ENCODE measurements around the gene RPEL1.

RPEL1 gene

GRCh38 chr10:103291588-103291987 lies 45.9 kb downstream of the RPEL1 start:
- Histone ChIP-seq H3K27ac (ENCODE audit: low read depth, low read length) (no peak overlapping the region), H2AFZ (ENCODE audit: low read depth, low read length, severe bottlenecking) (no peak overlapping the region), H3F3A (ENCODE audit: insufficient read depth) (no peaks in the 10 kb centered on the region), H4K20me1 (ENCODE audit: low read depth, low read length) (no peaks in the 10 kb centered on the region), H3K79me2 (ENCODE audit: insufficient read depth, low read length) (no peaks in the 10 kb centered on the region), H3K27me3 (ENCODE audit: low read length) (no peaks in the 10 kb centered on the region), H3K4me3 (ENCODE audit: insufficient read depth, low read length, poor library complexity, severe bottlenecking) (no peak overlapping the region), H3K9ac (ENCODE audit: low read length) (no peak overlapping the region), H3K9me2 (replicated peaks; ENCODE audit: insufficient read depth, low read length) (no peaks in the 10 kb centered on the region), H3K4me2 (ENCODE audit: low read depth, low read length, poor library complexity, severe bottlenecking) (no peak overlapping the region), H3K9me3 (ENCODE audit: insufficient read depth, low read length) (no peaks in the 10 kb centered on the region), H3K36me3 (ENCODE audit: low read length) (no peaks in the 10 kb centered on the region)
- no peak for TF ChIP-seq EZH2phosphoT487 (conservative IDR thresholded peaks at IDR 0.05; ENCODE audit: low read length)
- TF ChIP-seq, protein P1, sequence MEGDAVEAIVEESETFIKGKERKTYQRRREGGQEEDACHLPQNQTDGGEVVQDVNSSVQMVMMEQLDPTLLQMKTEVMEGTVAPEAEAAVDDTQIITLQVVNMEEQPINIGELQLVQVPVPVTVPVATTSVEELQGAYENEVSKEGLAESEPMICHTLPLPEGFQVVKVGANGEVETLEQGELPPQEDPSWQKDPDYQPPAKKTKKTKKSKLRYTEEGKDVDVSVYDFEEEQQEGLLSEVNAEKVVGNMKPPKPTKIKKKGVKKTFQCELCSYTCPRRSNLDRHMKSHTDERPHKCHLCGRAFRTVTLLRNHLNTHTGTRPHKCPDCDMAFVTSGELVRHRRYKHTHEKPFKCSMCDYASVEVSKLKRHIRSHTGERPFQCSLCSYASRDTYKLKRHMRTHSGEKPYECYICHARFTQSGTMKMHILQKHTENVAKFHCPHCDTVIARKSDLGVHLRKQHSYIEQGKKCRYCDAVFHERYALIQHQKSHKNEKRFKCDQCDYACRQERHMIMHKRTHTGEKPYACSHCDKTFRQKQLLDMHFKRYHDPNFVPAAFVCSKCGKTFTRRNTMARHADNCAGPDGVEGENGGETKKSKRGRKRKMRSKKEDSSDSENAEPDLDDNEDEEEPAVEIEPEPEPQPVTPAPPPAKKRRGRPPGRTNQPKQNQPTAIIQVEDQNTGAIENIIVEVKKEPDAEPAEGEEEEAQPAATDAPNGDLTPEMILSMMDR (IDR thresholded peaks at IDR 0.05; ENCODE audit: insufficient read depth, low read length, poor library complexity, severe bottlenecking), result no peak

DNA sequence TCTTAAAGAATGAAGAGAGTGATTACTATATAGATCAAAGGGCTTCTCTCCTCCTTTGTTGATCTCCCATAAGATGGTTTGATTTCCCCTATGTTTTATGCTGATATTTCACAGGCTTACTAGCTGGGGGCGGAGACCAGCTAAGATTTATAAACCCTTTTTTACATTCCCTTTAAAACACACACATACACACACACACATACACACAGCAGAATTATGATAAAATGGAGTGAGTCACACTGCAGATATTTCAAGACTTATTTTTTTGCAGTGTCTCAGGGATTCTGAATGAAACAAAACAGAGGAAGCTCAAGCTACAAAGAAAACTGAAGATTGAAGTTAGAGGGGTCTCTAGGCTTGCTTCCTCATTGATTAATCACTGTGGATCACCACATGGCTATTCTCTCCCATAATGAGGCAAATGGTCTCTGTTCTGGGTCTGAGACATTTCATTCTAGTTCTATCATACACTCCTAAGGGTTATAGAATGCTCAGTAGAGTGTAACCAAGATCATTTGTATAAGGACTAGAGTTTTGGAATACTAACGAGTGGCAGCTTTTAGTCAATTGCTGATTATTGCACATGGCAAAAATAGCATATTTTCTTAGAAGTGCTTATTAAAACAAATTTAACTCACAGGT lies 49.8 kb downstream of the RPEL1 start:
- Histone ChIP-seq H3K4me3 (ENCODE audit: insufficient read depth, low read length, poor library complexity, severe bottlenecking) (no peak overlapping the region), H4K20me1 (ENCODE audit: low read depth, low read length) (no peaks in the 10 kb centered on the region), H3K4me2 (ENCODE audit: low read depth, low read length, poor library complexity, severe bottlenecking) (no peak overlapping the region), H2AFZ (ENCODE audit: low read depth, low read length, severe bottlenecking) (no peak overlapping the region), H3F3A (ENCODE audit: insufficient read depth) (no peaks in the 10 kb centered on the region), H3K27ac (ENCODE audit: low read depth, low read length) (no peak overlapping the region), H3K79me2 (ENCODE audit: insufficient read depth, low read length) (no peaks in the 10 kb centered on the region), H3K9me3 (ENCODE audit: insufficient read depth, low read length) (no peaks in the 10 kb centered on the region), H3K9me2 (replicated peaks; ENCODE audit: insufficient read depth, low read length) (no peaks in the 10 kb centered on the region), H3K9ac (ENCODE audit: low read length) (no peak overlapping the region), H3K36me3 (ENCODE audit: low read length) (no peaks in the 10 kb centered on the region), H3K27me3 (ENCODE audit: low read length) (no peaks in the 10 kb centered on the region)
- TF ChIP-seq, protein P1 (IDR thresholded peaks at IDR 0.05; ENCODE audit: insufficient read depth, low read length, poor library complexity, severe bottlenecking), result no peak
- TF ChIP-seq EZH2phosphoT487 (conservative IDR thresholded peaks at IDR 0.05; ENCODE audit: low read length), result no peak
